Left ventricle myocardium superior (tissue), 1 donor: Measurements from ENCODE around the gene TOMM20. TPM values are rescaled to one million over a fixed set of nuclear protein-coding genes. Genes with fewer than 3 reads are reported as not detected.
"Not testable (repeated sequence)": the region's sequence is repeated elsewhere in the genome, so short reads cannot be mapped to it uniquely, and the experiment has no call there.

Experiments used
- ATAC-seq: fragments of 200-7000 bp; cut with Tn5 transposase; one replicate; pipeline ENCODE4 v1.9.1; 2020; ENCODE audit warnings: mild to moderate bottlenecking, moderate library complexity
- DNase-seq: peaks from one replicate; pipeline ENCODE4 v3.0.0-alpha.2; 2020
- intact Hi-C: fragments of 100-400 bp; cut with micrococcal nuclease; formaldehyde crosslinking; loops from one replicate; pipeline ENCODE4 v1.11.0; 2022
- total RNA-seq: library from RNA; stranded (reverse); fragmentation: NEBNext Ultra II Directional; extraction: Animal tissue kit (Norgen Biotek cat#: 25700); gene quantifications from one replicate; pipeline ENCODE4 v1.2.1, GENCODE V29; 2021
- donor health status: DM: no; HTN: yes; CAD: no; lungs with severe emphysema.

TOMM20 gene
- total RNA-seq, 1 donor from 2014 or later: 95.8 TPM

GRCh38 chr1:235073968-235074522, 54.6 kb downstream of the TOMM20 start:
- ATAC-seq: no peak
- intact Hi-C loops: loop anchor here (10.0 kb wide), 2 partner anchors 79 to 349 kb away; no protein-coding TSS in a partner anchor
- DNase-seq: no peak

DNA sequence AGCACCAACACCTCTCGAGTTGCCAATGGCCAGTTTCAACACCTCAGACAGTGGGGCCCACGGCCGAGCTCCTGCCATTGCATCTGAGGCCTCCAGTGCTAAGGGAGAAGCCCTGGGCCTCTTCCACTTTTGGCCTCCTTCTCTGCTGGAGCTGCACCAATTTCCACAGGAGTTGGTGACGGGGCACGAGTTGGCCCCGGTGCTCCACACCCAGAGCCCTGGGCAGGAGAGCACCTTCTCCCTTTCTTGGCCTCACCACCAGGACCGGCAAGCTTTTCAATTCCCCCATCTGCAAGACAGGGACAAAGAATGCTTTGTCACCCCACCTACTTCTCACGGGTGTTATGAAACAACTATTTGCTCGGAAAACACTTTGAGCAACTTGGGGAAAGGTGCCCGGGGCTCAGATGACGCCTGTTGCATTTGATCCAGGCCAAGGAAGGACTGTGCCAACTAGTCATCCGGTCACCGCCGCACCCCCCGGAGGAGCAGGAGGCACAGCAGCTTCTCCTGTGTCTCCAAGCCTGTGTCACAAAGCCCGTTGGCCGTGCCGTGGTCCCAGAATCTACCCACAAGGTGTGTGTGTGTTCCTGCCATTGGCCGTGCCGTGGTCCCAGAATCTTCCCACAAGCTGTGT, 55.2 kb downstream of the TOMM20 start:
- intact Hi-C loops: loop anchor here (10.0 kb wide), 2 partner anchors 79 to 349 kb away; no protein-coding TSS in a partner anchor
- ATAC-seq: peak; percentile 21

DNA sequence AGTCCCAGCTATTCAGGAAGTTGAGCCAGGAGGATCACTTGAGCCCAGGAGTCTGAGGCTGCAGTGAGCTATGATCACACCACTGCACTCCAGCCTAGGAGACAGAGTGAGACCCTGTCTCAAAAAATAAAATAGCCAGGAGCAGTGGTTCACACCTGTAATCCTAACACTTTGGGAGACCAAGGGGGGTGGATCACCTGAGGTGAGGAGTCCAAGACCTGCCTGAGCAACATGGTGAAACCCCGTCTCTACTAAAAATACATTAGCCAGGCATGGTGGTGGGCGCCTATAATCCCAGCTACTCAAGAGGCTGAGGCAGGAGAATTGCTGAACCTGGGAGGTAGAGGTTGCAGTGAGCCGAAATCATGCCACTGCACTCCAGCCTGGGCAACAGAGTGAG, 56.1 kb downstream of the TOMM20 start:
- ATAC-seq, DNase-seq: not testable (repeated sequence)
- intact Hi-C loops: loop anchor here (10.0 kb wide), 2 partner anchors 78 to 348 kb away; no protein-coding TSS in a partner anchor

More for the DNA sequence above, 55.2 kb downstream of the TOMM20 start:
- DNase-seq: peak; percentile 61

GRCh38 chr1:235072096-235072495, 56.5 kb downstream of the TOMM20 start:
- DNase-seq (no peak), ATAC-seq (no peak)
- intact Hi-C loops: loop anchor here (10.0 kb wide), 2 partner anchors 77 to 347 kb away; no protein-coding TSS in a partner anchor

- no peak for ATAC-seq
- no peak for DNase-seq
- intact Hi-C loops: loop anchor here (10.0 kb wide), 2 partner anchors 76 to 346 kb away; no protein-coding TSS in a partner anchor
Observed at GRCh38 chr1:235070819-235071218, 57.8 kb downstream of the TOMM20 start.

DNA sequence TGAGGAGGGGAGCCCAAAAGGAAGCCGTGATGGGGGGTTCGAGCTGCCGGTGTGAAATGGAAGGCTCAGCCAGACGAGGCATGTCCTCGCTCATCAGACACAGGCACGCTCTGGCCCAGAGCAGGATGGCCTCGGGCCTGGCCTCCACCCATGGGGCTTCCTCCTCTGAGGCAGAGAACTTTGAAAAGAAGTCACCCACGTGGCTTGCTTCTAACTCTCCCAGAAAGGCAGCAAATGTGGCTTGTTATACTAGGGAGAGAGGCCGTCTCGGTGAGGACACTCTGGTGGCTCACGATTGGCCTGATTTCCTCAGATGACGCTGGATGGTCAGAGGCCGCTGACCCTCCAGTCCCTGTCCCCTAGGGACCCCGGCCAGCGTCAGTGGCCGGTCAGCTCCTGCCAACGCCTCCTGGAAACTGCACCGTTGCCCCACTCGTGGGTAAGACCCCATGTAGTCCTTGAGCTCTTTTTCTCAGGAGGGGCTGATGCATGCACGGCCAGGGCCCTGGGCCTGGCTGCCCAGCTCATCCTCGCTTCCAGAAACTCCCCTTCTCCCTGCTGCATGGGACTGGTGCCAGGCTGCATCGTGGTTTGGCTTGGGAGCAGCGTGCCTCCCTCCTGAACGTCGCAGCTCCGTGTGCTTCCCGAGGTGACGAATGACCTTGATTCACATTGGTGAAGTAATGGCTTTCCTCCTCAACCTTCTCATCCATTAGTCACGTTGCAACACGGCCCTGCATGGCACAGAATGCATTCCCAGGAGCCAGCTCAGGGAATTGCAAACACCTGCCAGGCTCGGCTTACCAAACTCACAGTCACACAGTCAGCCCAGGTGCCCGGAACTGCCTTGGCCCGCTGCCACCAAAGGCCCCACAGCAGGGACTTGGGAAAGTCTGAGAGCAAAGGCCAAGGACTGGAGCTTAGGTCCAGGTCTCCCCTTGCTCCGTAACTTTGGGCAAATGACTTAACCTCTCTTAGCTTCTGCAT, 58.8 kb downstream of the TOMM20 start:
- ATAC-seq (peak; percentile 25), DNase-seq (peak; percentile 66)
- intact Hi-C loops: loop anchor here (10.0 kb wide), 2 partner anchors 75 to 345 kb away; no protein-coding TSS in a partner anchor

DNA sequence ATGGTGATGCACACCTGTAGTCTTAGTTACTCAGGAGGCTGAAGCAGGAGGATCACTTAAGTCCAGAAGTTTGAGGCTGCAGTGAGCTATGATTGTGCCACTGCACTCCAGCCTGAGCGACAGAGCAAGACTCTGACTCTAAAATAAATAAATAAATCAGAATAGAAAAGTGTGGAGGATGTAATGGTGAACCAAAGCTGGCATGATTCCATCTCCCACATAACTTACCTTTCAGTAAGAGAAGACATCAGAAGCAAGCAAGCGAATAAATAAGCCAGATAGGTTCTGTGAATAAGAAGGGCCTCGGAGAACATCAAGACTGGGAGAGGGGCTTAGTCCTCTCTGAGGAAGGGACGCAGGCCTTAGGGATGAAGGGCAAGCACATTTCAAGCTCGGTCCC, 59.5 kb downstream of the TOMM20 start:
- intact Hi-C loops: no loop called here
- DNase-seq (no peak), ATAC-seq (no peak)

DNA sequence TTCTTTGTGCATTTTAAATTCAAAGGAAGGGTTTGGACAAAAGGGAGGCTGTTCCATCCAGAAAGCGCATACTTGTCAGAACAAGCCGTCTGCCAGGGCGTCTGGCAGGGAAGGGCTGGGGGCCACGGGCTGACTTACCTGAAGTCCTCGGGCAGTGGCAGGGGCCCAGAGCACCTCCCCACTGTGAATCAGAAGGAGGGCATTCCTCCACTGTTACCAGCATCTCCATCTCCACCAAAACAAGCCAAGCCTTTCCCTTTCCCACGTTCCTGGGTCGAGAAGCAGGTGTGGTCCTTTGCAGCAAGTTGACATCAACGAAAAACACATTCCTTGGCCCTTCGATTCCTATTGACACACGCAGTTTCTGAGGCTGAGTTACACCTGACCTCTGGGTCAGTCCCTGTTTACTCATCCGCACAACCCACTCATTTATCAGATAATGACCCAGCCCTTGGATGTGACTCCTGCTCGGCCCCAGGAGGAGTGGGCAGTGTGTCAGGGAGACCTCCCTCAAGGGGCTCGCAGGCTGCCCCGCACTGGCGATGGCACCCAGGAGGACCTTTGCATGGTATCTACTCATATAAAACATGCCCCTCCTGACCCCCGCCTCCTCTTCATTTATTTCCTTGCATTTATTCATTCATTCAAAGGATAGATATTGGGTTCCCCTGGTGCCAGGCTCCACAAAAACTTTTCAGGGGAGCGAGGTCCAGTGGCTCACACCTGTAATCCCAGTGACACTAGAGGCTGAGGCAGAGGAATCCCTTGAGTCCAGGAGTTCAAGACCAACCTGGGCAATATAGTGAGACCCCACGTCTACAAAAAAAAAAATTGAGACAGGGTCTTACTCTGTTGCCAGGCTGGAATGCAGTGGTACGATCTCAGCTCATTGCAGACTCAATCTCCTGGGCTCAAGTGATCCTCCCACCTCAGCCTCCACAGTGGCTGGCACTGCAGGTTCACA, 60.2 kb downstream of the TOMM20 start:
- intact Hi-C loops: no loop called here
- ATAC-seq (no peak), DNase-seq (no peak)

DNA sequence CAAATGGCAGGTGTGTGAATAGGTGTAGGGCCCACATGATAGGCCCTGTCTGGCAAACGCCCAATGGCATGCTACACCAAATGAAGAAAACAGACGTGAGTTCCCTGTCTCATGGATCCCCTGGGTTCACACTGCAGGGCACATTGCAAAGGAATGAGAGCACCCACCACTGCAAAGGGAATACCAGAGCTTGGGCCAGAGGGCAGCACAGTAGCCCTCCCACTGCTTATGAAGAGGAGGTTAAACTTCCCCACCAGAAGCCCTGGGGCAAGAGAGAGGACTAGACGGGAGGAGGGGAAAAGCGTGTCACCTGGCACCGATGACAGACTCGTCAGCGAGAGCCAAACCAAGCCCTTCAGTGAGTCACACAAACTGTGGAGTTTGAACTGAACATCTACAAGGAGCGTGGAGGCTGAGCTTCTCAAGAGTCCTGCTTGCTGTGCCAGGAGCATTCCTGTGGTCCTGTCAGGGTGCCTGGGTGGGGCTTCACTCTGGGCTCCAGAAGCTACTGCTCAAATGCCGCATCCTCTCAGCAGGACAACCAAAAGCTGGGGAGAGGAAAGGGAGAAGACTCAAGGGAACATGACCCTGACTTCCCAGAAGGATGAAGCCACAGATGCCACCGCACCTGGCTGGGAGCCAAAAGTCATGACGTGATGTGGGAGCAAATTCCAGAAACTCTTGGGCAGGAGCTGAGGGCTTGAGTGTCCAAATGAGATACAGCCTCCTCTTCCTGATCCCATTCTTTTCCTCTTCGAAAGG, 61.1 kb downstream of the TOMM20 start:
- peak; percentile 80 for DNase-seq
- ATAC-seq: peak; percentile 84
- intact Hi-C loops: no loop called here

GRCh38 chr1:235063068-235063765, 65.4 kb downstream of the TOMM20 start:
- no peak for ATAC-seq
- intact Hi-C loops: no loop called here

DNA sequence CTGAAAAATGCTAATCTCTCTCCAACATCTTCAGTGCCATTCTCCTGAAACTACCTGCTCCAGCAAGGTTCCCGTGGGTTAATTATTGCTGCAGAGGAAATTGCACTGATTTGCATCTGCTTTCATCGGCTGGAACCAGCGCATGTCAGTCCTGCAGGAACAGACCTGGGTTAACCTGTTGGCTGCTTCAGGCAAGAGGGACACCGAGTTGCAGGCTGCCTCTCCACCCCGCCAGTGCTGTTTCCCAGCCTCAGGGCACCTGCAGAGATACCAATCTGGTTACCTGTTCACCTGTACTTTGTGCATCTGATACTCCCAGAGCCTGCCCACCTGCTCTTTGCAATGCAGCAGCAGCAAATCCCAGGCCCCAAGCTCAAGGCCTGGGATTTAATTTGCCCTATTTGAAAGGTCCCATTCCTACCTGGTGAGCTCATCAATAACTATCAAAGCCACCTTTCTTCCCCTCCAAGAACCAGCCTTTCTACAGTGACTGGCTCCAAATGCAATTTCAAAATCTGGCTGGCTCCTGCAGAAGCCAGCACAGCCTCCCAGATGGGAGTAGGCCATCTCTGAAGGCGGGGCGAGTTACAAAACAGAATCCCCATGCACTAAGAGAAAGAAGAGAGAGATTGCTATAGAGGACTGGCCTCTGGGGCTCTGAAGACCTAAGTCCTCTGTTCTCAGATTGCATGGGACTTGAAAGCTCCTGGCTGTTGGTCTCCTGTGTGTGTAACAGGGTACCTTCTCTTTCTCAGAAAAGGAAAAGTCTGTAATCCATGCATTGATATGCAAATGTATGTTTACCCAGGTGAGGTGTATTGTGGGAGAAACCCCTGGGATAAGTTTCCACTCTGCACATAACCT, 67.8 kb downstream of the TOMM20 start:
- ATAC-seq (peak; percentile 64), DNase-seq (no peak)
- intact Hi-C loops: no loop called here

More at GRCh38 chr1:235063068-235063765, 65.4 kb downstream of the TOMM20 start:
- no peak for DNase-seq

Other genes starting within 250 kb of the TOMM20 start
- 58.7 TPM for gene RBM34, start 32.4 kb upstream of the TOMM20 start, total RNA-seq
- 18.3 TPM for gene ARID4B, start 199.3 kb upstream of the TOMM20 start, total RNA-seq
- 29.8 TPM for gene GGPS1, start 199.7 kb upstream of the TOMM20 start, total RNA-seq
- 18.7 TPM for gene TBCE, start 238.6 kb upstream of the TOMM20 start, total RNA-seq